Breast epithelium (tissue), 3 donors: ENCODE measurements around the gene ATMIN.

Experiments used
- CTCF ChIP-seq, 3 donors: fragments of 450-650 bp; IDR thresholded peaks; one replicate each; pipeline ENCODE4 v1.5.1; 2016 to 2017; ENCODE audit warnings: antibody characterized with exemption in 3 of 3, mild to moderate bottlenecking in 3 of 3, moderate library complexity in 3 of 3
- POLR2A ChIP-seq: fragments of 450-650 bp; IDR thresholded peaks from one replicate; pipeline ENCODE4 v1.6.1; 2016; ENCODE audit warnings: antibody characterized with exemption, mild to moderate bottlenecking, moderate library complexity

DNA sequence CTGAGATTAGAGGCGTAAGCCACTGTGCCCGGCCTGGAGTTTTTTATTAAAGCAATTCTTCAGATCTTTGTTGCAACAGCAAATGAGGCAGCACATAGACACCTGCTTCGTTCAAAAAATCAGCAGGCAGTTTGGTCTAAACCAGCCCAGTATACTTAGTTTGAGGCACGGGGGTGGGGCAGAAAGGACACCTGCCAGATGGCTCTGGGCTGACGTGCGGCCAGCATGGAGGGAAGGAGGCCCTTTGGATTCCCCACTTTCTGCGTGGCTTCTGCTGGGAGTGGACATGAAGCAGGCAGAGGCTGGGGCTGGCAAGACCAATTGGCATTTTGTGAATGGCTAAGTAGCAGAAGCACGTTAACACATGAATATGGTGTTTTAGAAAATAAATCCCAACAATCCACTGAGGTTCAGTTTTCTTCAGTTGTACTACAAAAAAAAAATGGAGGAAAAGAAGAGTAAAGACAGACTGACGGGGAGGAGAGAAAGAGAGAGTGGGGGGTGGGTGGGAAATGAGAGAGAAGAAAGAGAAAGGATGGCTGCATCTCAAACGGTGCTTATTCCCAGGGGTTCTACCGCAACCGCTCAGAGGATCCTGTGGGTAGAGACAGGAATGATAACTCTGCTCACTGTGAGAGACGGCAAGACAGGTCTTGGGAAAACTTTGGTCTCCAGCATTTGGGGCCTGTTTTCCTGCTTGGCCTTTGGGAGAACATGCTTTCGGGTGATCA is 25.1 kb downstream of the ATMIN start:
- TF ChIP-seq POLR2A (no peak), CTCF (IDR thresholded peaks at IDR 0.05) (no peak)
